ENCODE results near the gene RASAL3.

DNA sequence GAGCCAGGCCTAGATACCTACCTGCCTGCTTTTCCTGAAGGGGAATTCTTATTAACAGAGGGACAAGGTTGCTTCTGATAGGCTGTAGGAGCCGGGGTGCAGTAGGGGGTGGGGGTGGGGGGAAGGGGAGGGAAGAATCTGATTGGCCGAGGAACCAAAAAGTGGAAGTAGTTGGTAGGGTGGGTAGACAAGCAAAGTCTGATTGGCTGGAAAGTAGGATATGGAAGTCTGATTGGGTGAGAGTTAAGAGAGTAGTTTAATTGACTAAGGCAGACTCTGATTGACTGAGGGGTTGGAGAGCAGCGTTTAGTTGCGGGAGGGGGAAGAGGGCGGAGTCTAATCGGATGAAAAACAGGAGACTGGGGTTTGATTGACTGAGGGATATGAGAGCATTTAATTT, 34.6 kb upstream of the RASAL3 start:
- TF ChIP-seq, protein P1, sequence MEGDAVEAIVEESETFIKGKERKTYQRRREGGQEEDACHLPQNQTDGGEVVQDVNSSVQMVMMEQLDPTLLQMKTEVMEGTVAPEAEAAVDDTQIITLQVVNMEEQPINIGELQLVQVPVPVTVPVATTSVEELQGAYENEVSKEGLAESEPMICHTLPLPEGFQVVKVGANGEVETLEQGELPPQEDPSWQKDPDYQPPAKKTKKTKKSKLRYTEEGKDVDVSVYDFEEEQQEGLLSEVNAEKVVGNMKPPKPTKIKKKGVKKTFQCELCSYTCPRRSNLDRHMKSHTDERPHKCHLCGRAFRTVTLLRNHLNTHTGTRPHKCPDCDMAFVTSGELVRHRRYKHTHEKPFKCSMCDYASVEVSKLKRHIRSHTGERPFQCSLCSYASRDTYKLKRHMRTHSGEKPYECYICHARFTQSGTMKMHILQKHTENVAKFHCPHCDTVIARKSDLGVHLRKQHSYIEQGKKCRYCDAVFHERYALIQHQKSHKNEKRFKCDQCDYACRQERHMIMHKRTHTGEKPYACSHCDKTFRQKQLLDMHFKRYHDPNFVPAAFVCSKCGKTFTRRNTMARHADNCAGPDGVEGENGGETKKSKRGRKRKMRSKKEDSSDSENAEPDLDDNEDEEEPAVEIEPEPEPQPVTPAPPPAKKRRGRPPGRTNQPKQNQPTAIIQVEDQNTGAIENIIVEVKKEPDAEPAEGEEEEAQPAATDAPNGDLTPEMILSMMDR (conservative IDR thresholded peaks at IDR 0.05; ENCODE audit: low read depth, low read length) = no peak
- no peak for TF ChIP-seq EZH2 (IDR thresholded peaks at IDR 0.05; ENCODE audit: borderline replicate concordance, low read depth, low read length, poor library complexity, severe bottlenecking)

Data from A673 (cell line).